HT-29 (cell line): ENCODE measurements around the gene COL4A6. TPM values are rescaled to one million over a fixed set of nuclear protein-coding genes. Genes with fewer than 3 reads are reported as not detected.
"Not testable (repeated sequence)": the region's sequence is repeated elsewhere in the genome, so short reads cannot be mapped to it uniquely, and the experiment has no call there.

Experiments
- DNase-seq: peaks from one replicate; pipeline ENCODE4 v3.0.0-alpha.2; 2015; ENCODE audit warnings: low spot score
- total RNA-seq: library from RNA; depleted of rRNA; stranded (reverse); fragments of >200 nt; shearing (Covaris generic); gene quantifications from 2 replicates; pipeline ENCODE4 v1.2.3, GENCODE V29; 2014

COL4A6 gene
- total RNA-seq, 1 experiment from 2014 or later, result not detected

DNA sequence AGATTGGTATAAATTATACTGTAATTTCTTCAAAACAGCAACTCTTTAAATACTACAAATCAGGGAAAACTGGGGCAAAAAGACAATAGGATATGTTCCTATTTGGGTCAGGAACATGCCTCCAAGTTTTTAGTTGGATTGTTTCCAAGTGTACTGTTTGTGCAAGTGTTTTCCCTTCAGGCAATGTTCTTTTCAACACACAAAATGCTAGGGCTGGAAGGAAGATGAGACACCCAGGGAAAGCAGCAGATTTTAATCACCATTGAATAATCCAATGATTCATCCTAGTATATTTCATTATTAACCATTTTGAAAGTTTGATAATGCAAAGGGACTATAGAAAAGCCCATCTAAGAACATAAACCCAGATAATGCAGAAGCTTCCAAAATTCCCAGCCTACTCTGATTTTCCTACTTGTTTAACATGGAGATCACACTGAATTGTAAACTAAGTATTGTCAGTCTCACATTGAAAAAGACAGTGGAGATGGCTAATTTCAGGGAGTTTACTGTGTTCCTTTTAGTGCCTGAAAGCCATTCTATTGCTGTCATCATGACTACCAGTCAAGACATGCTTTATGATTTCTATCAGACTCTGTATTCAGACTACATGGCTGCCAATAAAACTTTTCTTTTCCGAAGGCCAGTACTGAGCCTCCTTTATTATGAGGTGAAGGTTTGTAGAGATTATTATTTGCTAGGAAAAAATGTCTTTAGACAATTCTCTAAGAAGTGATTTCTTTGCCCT is 38.6 kb downstream of the COL4A6 start:
- no peak for DNase-seq

DNA sequence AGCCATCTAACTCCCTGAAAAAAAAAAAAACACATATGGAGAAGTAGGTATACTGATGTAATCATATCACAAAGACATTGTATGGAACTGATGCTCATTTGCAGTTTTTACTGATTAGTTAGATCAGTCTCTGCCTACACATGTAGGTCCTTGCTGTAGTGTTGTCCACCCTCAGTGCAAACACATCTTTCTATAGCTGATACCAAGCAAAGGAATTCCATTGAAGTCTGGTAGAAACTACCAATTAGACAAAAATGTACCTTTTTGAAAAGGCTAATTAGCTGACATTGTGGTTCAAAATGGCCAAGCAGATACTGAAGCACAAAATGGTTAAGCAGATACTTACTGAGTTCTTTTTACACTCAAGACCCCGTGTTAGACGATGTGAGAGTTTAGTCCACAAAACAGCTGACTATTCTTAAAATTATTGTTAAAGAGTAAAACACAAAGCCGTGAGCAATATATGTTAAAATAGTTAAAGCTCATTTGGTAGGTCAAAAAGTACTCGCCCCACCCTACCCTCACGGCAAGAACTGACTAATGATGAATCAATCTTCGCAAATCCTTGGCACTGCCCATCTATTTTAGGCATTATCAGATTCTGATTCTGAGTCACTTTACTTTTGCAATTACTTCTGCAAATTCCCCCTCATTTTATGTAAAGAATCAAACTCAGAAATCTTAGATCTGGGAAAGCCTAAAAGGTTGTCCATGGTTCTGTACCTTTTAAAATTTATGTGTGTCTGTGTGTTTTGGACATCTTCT is 40.4 kb downstream of the COL4A6 start:
- no peak for DNase-seq

DNA sequence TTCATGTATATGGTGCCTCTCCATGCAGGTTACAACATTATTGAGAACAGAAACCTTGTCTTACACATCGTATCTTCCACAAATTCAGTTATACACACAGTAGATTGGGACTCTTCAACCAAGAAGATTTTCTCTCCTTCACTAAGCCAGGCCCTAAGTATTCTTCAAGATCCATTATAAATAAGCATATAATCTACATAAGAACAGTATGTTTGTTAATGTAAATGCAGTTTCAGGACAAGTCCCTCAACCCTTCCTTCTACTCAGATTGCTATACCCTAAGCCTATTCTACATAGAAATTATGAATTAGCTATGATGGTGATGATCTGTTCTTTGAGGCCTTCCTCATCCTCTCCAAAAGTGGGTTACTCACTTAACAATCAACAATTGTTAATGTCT is 41.2 kb downstream of the COL4A6 start:
- no peak for DNase-seq

GRCh38 chrX:108396188-108396891 is 41.9 kb downstream of the COL4A6 start:
- DNase-seq, result no peak

DNA sequence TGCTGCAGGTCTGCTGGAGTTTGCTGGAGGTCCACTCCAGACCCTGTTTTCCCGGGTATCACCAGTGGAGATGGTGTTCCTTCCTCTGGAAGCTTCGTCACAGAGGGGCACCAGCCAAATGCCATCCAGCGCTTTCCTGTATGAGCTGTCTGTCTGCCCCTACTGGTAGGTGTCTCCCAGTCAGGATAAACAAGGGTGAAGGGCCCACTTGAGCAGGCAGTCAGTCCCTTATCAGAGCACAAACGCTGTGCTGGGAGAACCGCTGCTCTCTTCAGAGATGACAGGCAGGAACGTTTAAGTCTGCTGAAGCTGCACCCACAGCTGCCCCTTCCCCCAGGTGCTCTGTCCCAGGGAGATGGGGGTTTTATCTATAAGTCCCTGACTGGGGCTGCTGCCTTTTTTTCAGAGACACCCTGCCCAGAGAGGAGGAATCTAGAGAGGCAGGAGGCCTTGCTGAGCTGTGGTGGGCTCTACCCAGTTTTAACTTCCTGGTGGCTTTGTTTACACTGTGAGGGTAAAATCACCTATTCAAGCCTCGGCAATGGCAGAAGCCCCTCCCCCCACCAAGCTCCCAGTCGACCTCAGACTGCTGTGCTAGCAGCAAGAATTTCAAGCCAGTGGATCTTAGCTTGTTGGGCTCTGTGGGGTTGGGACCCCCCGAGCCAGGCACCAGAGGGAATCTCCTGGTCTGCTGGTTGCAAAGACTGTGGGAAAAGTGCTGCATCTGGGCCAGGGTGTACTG is 47.1 kb downstream of the COL4A6 start:
- not testable (repeated sequence) for DNase-seq

DNA sequence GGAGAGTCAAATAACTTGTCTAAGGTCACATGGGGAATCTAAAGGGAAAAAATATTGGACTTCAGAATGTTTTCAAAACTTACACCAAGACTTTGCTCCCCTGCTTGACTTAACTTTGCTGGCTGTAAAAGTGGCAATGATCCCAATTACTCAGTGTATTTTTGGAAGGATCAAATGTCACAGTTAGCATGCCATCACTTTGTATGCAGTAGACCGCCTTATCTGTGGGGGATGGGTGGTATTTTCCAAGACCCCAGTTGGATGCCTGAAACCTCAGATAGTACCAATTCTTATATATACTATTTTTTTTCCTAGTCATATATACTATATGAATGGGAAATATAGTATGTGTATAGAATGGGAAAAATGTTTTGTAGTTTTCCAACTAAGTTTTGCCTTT is 53.4 kb downstream of the COL4A6 start:
- DNase-seq, result no peak

GRCh38 chrX:108380222-108380621 is 58.0 kb downstream of the COL4A6 start:
- no peak for DNase-seq

DNA sequence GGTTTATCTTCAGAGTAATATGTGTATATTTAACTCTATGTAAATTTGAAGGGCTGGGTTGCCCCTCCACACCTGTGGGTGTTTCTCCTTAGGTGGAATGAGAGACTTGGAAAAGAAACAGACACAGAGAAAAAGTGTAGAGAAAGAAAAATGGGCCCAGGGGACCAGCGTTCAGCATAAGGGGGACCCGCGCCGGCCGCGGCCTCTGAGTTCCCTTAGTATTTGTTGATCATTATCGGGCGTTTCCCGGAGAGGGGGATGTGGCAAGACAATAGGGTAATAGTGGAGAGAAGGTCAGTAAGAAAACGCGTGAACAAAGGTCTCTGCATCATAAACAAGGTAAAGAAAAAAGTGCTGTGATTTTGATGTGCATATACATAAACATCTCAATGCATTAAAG is 61.4 kb downstream of the COL4A6 start:
- DNase-seq, result not testable (repeated sequence)

- not testable (repeated sequence) for DNase-seq
Measured at GRCh38 chrX:108375591-108375990, 62.6 kb downstream of the COL4A6 start.

DNA sequence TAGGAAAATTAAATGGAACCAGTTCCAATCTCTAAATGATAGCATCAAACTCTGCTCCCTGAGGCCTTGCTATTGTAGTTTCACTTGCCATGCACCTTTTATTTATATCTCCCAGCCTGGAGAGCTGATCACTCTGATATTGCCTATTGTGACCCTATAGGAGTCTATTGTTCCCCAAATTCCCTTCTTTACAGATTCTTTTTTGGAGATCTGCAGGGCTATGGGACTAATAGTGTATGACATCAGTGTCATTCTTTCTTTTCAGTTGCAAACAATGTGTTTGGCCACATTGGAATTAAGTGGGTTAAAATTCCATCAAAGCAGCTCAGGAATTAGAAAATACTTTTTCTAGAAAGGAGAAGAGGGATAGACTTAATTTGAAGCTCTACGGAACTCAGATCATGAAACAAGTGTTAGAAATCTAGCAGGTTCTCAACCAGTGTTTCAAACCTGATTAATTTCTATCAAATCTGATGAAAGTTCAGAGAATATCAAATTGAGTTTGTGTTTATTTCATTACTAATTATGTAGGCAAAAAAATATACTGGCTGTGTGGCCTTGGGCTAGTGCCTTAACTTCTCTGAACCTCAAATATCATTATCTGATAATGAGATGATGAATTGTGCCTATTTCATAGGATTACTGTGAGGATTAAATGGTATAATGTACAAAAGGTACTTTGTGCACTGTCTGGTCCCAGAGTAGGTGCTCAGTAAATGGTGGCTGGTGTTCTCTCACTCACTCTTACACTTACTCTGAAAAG is 71.4 kb downstream of the COL4A6 start:
- no peak for DNase-seq

- DNase-seq, result no peak
Measured at GRCh38 chrX:108362026-108362425, 76.2 kb downstream of the COL4A6 start.

GRCh38 chrX:108361316-108361715 is 76.9 kb downstream of the COL4A6 start:
- no peak for DNase-seq

DNA sequence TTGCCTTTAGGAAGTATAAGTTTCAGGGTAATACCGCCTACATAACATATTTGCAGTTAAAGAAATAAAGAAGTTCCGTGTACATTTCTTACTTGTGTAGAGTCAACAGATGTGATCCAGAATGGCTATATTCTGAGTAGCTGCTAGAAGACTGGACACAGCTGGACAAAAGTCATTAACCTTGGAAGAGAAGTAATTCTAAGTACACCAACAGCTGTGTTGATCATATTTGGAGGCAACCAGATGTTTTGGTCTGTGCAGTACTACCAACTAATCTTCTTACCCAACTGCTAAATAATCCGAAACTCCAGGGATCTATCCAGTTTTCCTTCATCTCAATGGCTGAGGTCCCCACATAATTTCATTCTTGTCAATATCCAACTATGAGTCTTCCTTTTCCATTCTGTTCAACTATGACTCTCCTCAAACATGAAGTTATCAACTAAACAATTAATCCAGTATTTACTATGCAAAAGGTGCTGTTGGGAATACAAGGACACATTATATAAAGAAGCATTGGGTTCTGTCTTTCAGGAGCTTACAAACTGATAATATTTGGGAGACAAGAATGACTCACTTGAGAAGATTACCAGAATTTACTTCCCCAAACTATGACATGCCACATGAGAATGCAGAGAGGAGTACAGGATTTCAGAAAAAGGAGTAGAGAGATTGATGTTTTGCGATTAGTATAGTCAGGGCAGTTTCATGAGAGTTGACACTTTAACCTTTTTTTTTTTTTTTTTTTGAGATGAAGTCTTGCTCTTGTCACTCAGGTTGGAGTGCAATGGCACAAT is 78.2 kb downstream of the COL4A6 start:
- DNase-seq, result no peak

GRCh38 chrX:108353452-108353851 is 84.8 kb downstream of the COL4A6 start:
- DNase-seq, result no peak

DNA sequence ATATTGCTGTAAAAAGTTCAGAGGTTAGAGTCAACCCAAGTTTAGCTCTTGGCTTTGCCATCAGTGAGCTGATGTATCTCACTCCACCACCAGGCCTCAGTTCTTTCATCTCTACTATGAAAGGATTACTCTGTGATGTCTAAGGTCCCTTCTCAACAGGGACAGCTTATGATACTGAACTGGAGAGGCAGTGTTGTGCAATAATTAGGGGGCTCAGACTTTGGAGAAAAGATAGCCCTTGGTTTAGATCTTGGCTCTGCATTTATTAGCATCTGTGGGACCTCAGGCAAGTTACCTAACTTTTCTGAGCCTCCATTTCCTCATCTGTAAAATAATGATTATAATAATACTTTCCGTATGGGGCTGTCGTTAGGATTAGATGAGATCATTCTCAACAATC is 89.0 kb downstream of the COL4A6 start:
- DNase-seq, result no peak

DNA sequence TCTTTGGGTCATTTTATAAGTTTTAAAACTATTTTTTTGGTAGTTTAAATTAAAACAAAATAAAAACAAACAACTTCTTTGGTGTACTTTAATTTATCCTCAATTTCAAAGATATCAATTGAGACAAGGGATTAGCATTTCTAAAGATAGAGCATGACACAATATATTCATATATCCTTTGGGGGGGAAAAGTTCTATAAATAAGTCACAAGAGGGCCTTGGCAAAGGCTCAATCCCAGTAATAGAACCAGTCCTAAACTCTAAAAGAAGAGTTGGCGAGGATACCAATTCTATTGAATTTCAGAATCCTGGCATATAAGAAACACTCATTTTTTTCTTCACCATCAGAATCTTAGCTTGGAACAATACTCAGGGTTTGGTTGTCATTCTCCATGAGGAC is 89.7 kb downstream of the COL4A6 start:
- no peak for DNase-seq

DNA sequence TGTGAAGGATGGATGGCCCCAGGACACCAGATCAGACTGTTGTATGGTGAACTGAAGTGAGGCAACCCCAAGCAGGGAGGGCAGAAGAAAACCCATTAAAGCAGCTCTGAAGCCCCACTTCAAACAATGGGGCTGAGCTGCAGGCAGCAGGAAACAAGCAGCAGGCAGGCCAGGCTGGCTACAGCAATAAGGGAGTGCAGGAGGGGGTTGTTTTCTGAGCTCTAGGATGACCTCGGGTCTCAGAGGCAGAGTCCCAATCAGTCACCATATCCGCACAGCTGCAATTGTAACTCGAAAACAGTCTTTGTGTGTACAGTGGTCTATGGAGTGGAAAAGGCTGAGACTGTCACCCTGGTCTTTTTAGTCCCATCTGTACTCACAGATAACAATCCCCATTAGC is 90.4 kb downstream of the COL4A6 start:
- DNase-seq, result no peak

DNA sequence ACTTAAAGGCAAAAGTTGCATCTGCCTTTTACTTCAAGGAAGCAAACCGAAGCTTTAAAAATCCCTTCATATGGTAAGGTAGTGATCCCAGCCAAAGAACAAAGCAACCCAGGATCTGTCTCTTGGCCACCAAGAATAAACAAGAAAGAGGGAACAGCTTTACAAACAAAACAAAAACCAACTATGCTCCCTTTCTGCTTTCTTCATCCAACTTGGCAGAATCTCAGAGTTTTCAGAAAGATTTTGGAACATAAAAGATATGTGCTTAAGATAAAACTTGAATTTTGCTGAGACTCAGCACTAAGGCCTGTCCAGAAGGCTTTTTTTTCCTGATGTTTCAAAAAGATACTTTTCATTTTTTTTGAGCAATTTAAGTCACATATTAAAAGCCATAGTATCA is 94.0 kb downstream of the COL4A6 start:
- no peak for DNase-seq

DNA sequence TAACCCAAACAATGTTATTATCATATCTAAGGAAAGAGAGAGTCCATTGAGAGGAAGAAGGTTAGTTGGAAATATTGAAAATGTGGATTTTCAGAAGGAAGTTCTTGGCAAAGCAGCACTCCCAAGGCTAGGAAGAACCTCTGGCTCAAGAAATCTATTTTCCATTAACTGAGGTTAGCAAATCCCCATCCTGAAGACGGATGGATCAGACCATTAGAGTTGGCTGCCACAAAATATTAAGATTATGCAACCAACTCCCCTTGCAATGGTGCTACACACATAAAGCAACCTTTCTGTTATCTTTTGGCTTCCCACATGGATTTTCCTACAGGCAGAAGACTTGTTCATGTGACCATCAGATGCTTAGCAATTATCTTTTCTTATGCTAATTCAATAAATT is 96.3 kb downstream of the COL4A6 start:
- no peak for DNase-seq

GRCh38 chrX:108332281-108332680 is 105.9 kb downstream of the COL4A6 start:
- no peak for DNase-seq
